Measurements from ENCODE around the gene FLOT1. TPM values are rescaled to one million over a fixed set of nuclear protein-coding genes. Genes with fewer than 3 reads are reported as not detected.

FLOT1 gene
- total and polyA plus RNA-seq, 9 of the 15 experiments (the other 6 are each of a cell fraction or from before 2014, with no cell fraction given): 11.7 to 149 (median 118) TPM

- TF ChIP-seq, protein P1, sequence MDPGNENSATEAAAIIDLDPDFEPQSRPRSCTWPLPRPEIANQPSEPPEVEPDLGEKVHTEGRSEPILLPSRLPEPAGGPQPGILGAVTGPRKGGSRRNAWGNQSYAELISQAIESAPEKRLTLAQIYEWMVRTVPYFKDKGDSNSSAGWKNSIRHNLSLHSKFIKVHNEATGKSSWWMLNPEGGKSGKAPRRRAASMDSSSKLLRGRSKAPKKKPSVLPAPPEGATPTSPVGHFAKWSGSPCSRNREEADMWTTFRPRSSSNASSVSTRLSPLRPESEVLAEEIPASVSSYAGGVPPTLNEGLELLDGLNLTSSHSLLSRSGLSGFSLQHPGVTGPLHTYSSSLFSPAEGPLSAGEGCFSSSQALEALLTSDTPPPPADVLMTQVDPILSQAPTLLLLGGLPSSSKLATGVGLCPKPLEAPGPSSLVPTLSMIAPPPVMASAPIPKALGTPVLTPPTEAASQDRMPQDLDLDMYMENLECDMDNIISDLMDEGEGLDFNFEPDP (CRISPR knock-in tag; IDR thresholded peaks at IDR 0.05): no peak
- no peak for TF ChIP-seq REST (IDR thresholded peaks at IDR 0.05; ENCODE audit: borderline replicate concordance)
- TF ChIP-seq REST (CRISPR knock-in tag; IDR thresholded peaks at IDR 0.05; ENCODE audit: low read depth): no peak
- TF ChIP-seq CHCHD3 (CRISPR knock-in tag; IDR thresholded peaks at IDR 0.05): no peak
- TF ChIP-seq HMG20B (CRISPR knock-in tag; IDR thresholded peaks at IDR 0.05): no peak
- no peak for TF ChIP-seq GTF2E2 (tag; IDR thresholded peaks at IDR 0.05)
- TF ChIP-seq MEIS2 (IDR thresholded peaks at IDR 0.05; ENCODE audit: partially characterized antibody): no peak
- no peak for TF ChIP-seq RNF2 (IDR thresholded peaks at IDR 0.05)
- no peak for TF ChIP-seq ZNF318 (IDR thresholded peaks at IDR 0.05; ENCODE audit: borderline replicate concordance in 1 of 2, low read depth in 1 of 2)
Observed at GRCh38 chr6:30690403-30691207, 51.9 kb downstream of the FLOT1 start, which contains the start of gene NRM (continued).
